ENCODE data around the gene NFYC.

Gene NFYC

GRCh38 chr1:40742363-40743061, 51.0 kb downstream of the NFYC start:
- no peak for DNase-seq (ENCODE audit: low read depth, low spot score)
- no peak overlapping the region for H3K27ac ChIP-seq
- no peaks in the 10 kb centered on the region for H3K9me3 ChIP-seq (ENCODE audit: low read depth, low read length)
- TF ChIP-seq POLR2AphosphoS5 (IDR thresholded peaks at IDR 0.05; ENCODE audit: borderline replicate concordance, low read depth, low read length): no peak
- no peak for TF ChIP-seq EZH2 (IDR thresholded peaks at IDR 0.05)
- no peak for TF ChIP-seq FOXP2 (optimal IDR thresholded peaks at IDR 0.05; ENCODE audit: control extremely low read depth, extremely low read length, insufficient read depth)
- H3K36me3 ChIP-seq (ENCODE audit: insufficient read depth, low read length): peaks cover 70% of the 10 kb centered on the region
- no peak overlapping the region for H3K9ac ChIP-seq (ENCODE audit: insufficient read length)
- H3K4me3 ChIP-seq: no peak overlapping the region

DNA sequence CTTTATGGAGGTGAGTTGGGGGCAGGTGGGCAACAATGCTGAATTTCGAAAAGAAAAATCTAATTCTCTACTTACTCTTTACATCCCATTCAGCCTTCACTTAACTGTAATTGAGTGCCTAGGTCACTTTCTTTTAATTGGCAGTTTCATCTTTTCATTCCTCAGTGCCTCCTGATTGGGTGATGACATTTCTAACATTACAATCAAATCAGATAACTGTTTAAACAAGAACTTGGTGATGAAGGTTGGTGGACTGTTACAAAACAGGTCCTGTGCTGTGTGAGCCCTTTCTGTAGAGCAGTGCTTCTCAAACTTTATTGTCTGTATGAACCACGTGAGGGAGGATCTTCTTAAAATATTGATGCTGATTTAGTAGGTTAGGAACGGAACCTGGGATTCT, 51.9 kb downstream of the NFYC start:
- Histone ChIP-seq H3K9ac (ENCODE audit: insufficient read length) (no peak overlapping the region), H3K27ac (no peak overlapping the region), H3K4me3 (no peak overlapping the region), H3K9me3 (ENCODE audit: low read depth, low read length) (no peaks in the 10 kb centered on the region), H3K36me3 (ENCODE audit: insufficient read depth, low read length) (peaks cover 78% of the 10 kb centered on the region)
- no peak for DNase-seq (ENCODE audit: low read depth, low spot score)
- TF ChIP-seq FOXP2 (optimal IDR thresholded peaks at IDR 0.05; ENCODE audit: control extremely low read depth, extremely low read length, insufficient read depth) (no peak), POLR2AphosphoS5 (IDR thresholded peaks at IDR 0.05; ENCODE audit: borderline replicate concordance, low read depth, low read length) (no peak), EZH2 (IDR thresholded peaks at IDR 0.05) (no peak)

- Histone ChIP-seq H3K9me3 (ENCODE audit: low read depth, low read length) (no peaks in the 10 kb centered on the region), H3K9ac (ENCODE audit: insufficient read length) (no peak overlapping the region), H3K36me3 (ENCODE audit: insufficient read depth, low read length) (peaks cover 78% of the 10 kb centered on the region), H3K4me3 (no peak overlapping the region), H3K27ac (no peak overlapping the region)
- no peak for DNase-seq (ENCODE audit: low read depth, low spot score)
- TF ChIP-seq EZH2 (IDR thresholded peaks at IDR 0.05): no peak
- no peak for TF ChIP-seq POLR2AphosphoS5 (IDR thresholded peaks at IDR 0.05; ENCODE audit: borderline replicate concordance, low read depth, low read length)
These were observed 52.4 kb downstream of the NFYC start for GRCh38 chr1:40743860-40744259.

- DNase-seq (ENCODE audit: low read depth, low spot score): no peak
- Histone ChIP-seq H3K4me3 (no peak overlapping the region), H3K9ac (ENCODE audit: insufficient read length) (no peak overlapping the region), H3K36me3 (ENCODE audit: insufficient read depth, low read length) (peaks cover 78% of the 10 kb centered on the region), H3K9me3 (ENCODE audit: low read depth, low read length) (no peaks in the 10 kb centered on the region), H3K27ac (peak overlapping the region; percentile 26)
- TF ChIP-seq EZH2 (IDR thresholded peaks at IDR 0.05) (no peak), POLR2AphosphoS5 (IDR thresholded peaks at IDR 0.05; ENCODE audit: borderline replicate concordance, low read depth, low read length) (no peak), FOXP2 (optimal IDR thresholded peaks at IDR 0.05; ENCODE audit: control extremely low read depth, extremely low read length, insufficient read depth) (no peak)
These were observed 53.7 kb downstream of the NFYC start for GRCh38 chr1:40745176-40745575.

DNA sequence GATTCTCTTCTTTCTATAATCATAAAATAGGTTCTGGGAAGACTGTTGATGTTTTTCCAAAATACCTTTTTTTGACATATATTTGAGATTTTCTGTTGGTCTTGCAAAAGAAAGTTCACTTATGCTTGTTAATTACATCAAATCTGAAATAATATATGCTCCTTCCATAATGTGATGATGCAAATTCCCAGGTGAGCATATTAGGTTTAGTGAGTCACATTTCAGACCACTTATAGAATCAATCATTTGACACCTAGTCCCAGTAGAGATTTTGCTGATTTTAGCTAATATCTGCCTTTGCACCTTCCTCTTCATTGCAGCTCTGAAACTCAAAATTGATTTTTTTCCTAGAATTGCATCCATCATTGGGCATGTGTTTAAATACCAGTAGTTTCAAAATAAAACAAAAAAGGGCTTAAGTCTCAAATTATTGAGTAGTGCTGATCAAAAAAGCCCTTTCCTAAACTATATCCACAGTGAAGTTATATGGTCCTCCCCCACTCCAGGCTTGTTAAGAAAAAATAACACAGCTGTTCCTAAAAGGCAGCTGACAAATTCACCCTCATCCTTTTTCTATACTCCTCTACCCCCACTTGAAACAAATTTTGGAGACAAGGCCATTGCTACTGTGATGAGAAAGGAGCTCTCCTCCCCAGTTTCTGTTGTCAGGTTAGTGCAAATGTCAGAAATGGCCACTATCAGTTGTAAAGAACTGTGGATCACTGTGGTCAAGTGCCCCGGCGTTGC, 55.0 kb downstream of the NFYC start:
- peak overlapping the region; percentile 38; the same call in 1 of the 2 replicates for H3K4me3 ChIP-seq
- no peak for DNase-seq (ENCODE audit: low read depth, low spot score)
- no peaks in the 10 kb centered on the region for H3K9me3 ChIP-seq (ENCODE audit: low read depth, low read length)
- H3K36me3 ChIP-seq (ENCODE audit: insufficient read depth, low read length): peaks cover 76% of the 10 kb centered on the region
- no peak overlapping the region for H3K9ac ChIP-seq (ENCODE audit: insufficient read length)
- peak overlapping the region; percentile 82 for H3K27ac ChIP-seq
- TF ChIP-seq FOXP2 (optimal IDR thresholded peaks at IDR 0.05; ENCODE audit: control extremely low read depth, extremely low read length, insufficient read depth) (no peak), EZH2 (IDR thresholded peaks at IDR 0.05) (no peak), POLR2AphosphoS5 (IDR thresholded peaks at IDR 0.05; ENCODE audit: borderline replicate concordance, low read depth, low read length) (no peak)

- Histone ChIP-seq H3K9ac (ENCODE audit: insufficient read length) (no peak overlapping the region), H3K4me3 (no peak overlapping the region), H3K36me3 (ENCODE audit: insufficient read depth, low read length) (peaks cover 81% of the 10 kb centered on the region), H3K27ac (no peak overlapping the region), H3K9me3 (ENCODE audit: low read depth, low read length) (no peaks in the 10 kb centered on the region)
- DNase-seq (ENCODE audit: low read depth, low spot score): no peak
- no peak for TF ChIP-seq EZH2 (IDR thresholded peaks at IDR 0.05)
- no peak for TF ChIP-seq FOXP2 (optimal IDR thresholded peaks at IDR 0.05; ENCODE audit: control extremely low read depth, extremely low read length, insufficient read depth)
- no peak for TF ChIP-seq POLR2AphosphoS5 (IDR thresholded peaks at IDR 0.05; ENCODE audit: borderline replicate concordance, low read depth, low read length)
These were observed 57.6 kb downstream of the NFYC start for GRCh38 chr1:40748841-40749718.

- no peak for DNase-seq (ENCODE audit: low read depth, low spot score)
- Histone ChIP-seq H3K36me3 (ENCODE audit: insufficient read depth, low read length) (peaks cover 81% of the 10 kb centered on the region), H3K27ac (no peak overlapping the region), H3K9me3 (ENCODE audit: low read depth, low read length) (no peaks in the 10 kb centered on the region), H3K4me3 (no peak overlapping the region), H3K9ac (ENCODE audit: insufficient read length) (no peak overlapping the region)
- TF ChIP-seq FOXP2 (optimal IDR thresholded peaks at IDR 0.05; ENCODE audit: control extremely low read depth, extremely low read length, insufficient read depth) (no peak), POLR2AphosphoS5 (IDR thresholded peaks at IDR 0.05; ENCODE audit: borderline replicate concordance, low read depth, low read length) (no peak), EZH2 (IDR thresholded peaks at IDR 0.05) (no peak)
These were observed 58.3 kb downstream of the NFYC start for GRCh38 chr1:40749817-40750216.

DNA sequence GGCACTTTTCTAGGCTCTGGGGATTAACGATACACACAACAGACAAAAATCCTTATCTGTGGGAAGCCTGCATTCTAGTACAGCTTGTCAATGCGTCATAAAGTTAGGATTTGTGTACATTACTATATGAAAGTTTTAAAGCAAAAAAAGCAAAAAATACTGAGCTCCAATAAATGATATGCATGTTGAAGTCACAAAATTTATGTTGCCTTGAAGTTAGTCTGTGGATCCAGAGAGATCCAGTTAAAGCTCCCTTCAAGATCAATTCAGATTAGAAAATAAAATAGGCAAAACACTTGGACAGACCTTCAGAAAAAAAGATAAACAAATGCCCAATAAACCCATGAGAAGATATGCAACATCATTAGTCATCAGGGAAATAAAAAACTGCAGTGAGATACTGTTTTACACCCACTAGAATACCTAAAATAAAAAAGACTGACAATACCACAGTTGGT, 59.0 kb downstream of the NFYC start:
- Histone ChIP-seq H3K9me3 (ENCODE audit: low read depth, low read length) (no peaks in the 10 kb centered on the region), H3K9ac (ENCODE audit: insufficient read length) (no peak overlapping the region), H3K4me3 (no peak overlapping the region), H3K36me3 (ENCODE audit: insufficient read depth, low read length) (peaks cover 85% of the 10 kb centered on the region), H3K27ac (no peak overlapping the region)
- TF ChIP-seq EZH2 (IDR thresholded peaks at IDR 0.05) (no peak), POLR2AphosphoS5 (IDR thresholded peaks at IDR 0.05; ENCODE audit: borderline replicate concordance, low read depth, low read length) (no peak), FOXP2 (optimal IDR thresholded peaks at IDR 0.05; ENCODE audit: control extremely low read depth, extremely low read length, insufficient read depth) (no peak)
- DNase-seq (ENCODE audit: low read depth, low spot score): no peak
